HG03575 (cell line): ENCODE measurements around the gene DLG1.
"Not testable (repeated sequence)": the region's sequence is repeated elsewhere in the genome, so short reads cannot be mapped to it uniquely, and the experiment has no call there.

Experiments used
- ATAC-seq: cut with Tn5 transposase; IDR thresholded peaks from one replicate; pipeline ENCODE4 v1.9.1; 2021; ENCODE audit not compliant: unreplicated experiment, insufficient number of reproducible peaks, low FRiP score; ENCODE audit errors: extremely low read depth

The DLG1 gene

GRCh38 chr3:197293605-197294237 is 4.7 kb downstream of the DLG1 start:
- no peak for ATAC-seq

DNA sequence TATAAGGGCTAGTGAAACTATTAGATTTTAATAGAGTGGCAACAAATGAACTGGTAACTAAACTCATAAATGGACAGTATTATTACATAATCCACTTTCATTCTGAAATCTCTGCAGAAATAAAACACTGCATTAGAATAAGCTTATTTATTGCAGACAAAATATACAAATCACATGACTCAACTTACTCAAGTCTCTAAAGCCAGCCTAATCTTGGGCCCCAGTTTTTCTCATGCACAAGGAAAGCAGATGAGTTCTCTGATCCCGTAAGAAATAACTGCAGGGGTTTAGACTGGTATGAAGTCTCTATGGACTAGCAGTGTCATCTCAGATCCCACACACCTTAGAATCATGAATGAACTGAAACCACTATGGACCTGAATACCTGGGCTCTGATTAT is 5.8 kb downstream of the DLG1 start:
- ATAC-seq = no peak

- no peak for ATAC-seq
Measured at GRCh38 chr3:197292083-197292646, 6.2 kb downstream of the DLG1 start.

GRCh38 chr3:197289726-197290125 is 8.7 kb downstream of the DLG1 start:
- no peak for ATAC-seq

- no peak for ATAC-seq
Measured at GRCh38 chr3:197286678-197287077, 11.7 kb downstream of the DLG1 start.

DNA sequence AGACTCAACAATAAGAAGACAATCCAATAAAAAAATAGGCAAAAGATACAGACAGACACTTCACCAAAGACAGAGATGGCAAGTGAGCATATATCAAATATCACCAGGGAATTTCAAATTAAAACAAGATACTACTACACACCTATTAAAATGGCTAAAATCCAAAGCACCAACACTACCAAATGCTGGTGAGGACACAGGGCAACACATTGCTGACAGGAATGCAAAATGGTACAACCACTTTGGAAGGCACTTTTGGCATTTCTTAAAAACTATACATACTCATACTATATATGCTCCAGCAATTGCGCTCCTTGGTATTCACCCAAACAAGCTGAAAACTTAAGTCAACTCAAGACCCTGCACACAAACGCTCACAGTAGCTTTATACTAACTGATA is 12.9 kb downstream of the DLG1 start:
- no peak for ATAC-seq

DNA sequence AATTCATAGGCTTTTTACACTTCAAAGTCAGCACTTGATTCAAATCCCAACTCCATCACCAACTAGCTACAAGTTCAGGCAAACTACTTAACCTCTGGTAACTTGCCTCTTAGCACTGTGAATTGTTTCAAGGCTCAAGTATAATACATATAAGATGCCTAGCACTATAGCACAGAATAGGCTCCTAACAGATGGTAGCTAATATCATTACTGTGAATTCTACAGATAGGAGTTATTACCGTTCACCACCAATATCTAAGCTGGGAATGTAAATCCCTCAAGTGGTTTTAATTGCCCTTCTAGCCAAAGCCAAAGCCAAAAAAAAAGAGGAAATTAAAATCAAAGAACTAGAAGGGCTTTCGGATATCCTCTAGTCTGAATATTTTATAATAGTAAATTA is 15.4 kb downstream of the DLG1 start:
- no peak for ATAC-seq

- ATAC-seq = no peak
Measured at GRCh38 chr3:197281849-197282248, 16.6 kb downstream of the DLG1 start.

GRCh38 chr3:197280156-197280555 is 18.3 kb downstream of the DLG1 start:
- no peak for ATAC-seq

GRCh38 chr3:197278933-197279332 is 19.5 kb downstream of the DLG1 start:
- no peak for ATAC-seq

DNA sequence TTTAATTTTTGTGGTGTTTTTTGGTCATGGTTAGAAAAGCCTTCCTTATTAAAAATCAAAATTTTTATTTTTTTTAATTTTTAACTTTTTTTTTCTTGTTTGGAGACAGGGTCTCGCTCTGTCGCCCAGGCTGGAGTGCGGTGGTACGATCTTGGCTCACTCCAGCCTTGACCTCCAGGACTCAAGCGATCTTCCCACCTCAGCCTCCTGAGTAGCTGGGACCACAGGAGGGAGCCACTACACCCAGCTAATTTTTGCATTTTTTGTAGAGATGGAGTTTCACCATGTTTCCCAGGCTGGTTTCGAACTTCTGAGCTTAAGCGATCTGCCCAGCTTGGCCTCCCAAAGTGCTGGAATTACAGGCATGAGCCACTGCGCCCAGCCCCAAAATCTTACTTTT is 21.6 kb downstream of the DLG1 start:
- ATAC-seq = not testable (repeated sequence)

DNA sequence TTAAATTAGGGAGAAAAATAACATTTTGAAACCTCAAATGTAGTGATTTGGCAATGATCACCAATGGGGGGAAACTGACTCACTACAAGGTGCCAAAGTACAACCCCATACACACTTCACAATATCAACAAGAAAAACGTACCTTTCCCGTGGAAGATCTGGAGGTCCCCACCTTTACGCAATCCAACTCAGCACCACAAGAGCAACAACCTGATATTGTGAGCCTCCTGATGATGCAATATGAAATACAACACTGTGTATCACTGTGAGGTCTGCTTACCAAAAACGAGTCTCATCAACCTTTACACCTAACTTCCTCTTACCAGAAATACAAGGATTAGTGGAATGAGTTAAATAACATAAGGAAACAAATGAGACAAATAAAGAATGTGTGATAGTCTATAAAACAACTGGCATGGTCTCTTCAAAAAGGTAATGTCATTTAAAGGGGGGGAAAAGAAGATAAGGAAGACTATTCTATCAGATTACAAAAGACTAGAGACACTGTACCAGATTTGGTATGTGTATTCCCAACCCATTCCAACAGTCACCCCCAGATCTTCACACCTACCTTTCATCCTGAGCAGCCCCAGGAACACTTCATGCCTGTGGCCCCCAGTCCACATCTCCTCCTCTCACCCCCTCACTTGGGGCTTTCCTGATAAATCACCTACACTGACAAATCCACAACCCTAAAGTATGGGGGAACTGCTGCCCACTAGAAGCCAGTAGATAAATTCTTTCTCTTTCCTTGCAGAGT is 27.7 kb downstream of the DLG1 start:
- ATAC-seq = no peak

DNA sequence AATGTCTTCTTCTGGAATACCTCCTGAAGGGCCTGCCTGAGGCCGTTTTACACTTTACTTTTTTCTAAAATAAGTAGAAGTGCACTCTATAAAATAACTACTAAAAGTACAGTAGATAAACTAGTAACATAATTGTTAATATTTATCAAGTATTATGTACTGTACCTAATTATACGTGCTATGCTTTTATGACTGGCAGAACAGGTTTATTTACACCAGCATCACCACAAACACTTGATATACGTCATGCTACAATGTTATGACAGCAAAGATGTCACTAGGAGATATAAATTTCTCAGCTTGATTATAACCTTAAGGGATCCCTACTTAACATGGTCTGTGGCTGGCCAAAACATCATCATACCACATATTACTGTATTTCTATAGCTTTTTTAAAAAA is 29.4 kb downstream of the DLG1 start:
- no peak for ATAC-seq

- no peak for ATAC-seq
Measured at GRCh38 chr3:197268294-197268693, 30.1 kb downstream of the DLG1 start.

- no peak for ATAC-seq
Measured at GRCh38 chr3:197266331-197266730, 32.1 kb downstream of the DLG1 start.

GRCh38 chr3:197262709-197263108 is 35.7 kb downstream of the DLG1 start:
- no peak for ATAC-seq

- no peak for ATAC-seq
Measured at GRCh38 chr3:197261164-197261509, 37.3 kb downstream of the DLG1 start.

DNA sequence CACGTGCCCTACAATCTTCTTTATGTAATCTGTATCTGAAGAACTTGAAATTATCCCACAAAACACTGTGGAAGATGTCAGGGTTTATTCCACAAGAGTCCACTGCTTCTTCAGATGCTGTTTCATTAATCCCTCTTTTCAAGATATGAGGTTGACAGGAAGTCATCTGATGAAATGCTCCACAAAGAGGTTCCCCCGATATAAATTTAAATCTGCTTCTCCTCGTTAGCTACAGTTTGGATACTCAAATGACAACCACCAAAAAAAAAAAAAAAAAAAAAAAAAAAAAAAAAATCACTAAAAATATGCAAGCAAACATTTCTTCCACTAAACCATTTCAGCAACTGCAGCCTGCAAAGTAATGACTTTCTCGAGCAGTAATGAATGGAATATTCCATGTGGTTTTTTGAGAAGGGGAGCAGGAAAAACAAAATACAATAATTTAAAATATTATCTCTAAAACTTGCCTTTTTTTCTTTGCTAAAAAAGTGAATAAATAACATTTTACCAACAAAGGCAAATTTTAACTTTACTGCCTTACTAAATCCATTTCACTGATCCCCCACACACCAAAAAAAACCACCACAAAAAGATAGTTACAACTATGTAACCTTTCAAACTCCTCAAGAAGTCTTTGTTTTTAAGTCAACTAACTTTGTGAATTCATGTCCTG is 37.8 kb downstream of the DLG1 start:
- ATAC-seq = no peak

DNA sequence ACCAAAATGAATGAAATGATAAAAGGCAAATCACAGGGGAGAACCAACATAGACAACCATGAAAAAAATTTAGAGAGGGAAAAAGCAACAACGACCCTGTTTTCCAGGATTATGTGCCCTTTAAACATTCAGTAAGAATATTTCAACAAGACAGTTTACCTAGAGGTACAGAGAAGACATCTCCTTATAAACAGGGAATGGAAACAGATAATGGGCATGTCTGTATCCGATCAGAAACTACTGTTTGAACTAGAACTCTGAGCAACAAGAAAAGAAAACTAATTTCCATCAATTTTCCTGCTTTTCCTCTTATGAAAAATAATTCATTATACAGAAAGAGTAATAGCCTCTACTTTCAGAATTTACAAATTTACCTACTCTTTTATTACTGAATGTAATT is 39.3 kb downstream of the DLG1 start:
- no peak for ATAC-seq

DNA sequence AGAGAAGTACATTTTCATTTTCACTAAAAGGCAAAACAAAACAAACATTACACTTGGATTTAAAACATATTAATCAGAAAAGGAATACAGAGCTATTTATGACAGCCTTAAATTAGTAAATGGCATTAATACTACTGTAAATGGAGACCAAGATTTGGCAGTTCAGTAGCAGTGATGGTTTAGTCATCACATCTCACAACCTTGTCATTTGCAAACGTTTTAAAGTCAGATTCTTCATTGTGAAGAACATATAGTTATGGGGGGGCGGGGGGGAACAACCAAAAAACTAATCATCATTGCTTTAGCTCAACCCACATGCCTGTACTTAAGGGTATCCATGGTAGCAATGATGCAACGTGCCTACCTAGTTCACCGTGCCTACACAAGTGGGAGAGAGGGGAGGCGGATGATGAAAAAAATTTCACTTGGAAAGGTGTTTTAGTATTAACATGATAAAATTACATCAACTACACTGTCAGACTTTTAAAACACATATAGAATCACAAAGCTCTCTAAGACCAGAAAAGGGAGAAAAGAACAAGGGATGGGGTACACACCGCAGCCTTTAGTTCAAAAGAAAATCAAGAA is 40.1 kb downstream of the DLG1 start:
- no peak for ATAC-seq
